ENCODE results near the gene PITX3.

DNA sequence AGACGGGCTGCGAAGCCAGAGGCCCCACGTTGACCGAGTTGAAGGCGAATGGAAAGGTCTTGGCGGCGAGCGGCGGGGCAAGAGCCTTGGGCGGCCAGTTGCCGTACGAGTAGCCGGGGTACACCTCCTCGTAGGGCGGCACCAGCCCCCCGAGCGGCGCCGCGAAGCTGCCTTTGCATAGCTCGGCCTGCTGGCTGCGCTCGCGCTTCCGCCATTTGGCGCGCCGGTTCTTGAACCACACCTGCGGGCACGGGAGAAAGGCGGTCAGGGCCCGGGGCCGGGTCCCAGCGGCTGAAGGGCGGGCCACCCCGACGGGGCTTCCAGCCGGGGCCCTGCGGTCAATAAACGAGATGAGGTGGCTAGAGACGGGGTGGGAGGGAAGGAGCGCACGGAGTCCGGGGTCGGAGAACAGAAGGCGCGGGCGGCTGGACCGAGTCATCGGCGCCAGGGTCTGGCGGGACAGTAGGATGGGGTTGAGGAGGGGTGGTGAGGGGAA is 10.4 kb downstream of the PITX3 start:
- no peak for TF ChIP-seq CTCF (IDR thresholded peaks at IDR 0.05; ENCODE audit: insufficient read depth, low read length)
- no peak for TF ChIP-seq POLR2AphosphoS5 (IDR thresholded peaks at IDR 0.05; ENCODE audit: low read depth)
- TF ChIP-seq SPI1 (IDR thresholded peaks at IDR 0.05; ENCODE audit: borderline replicate concordance, low read depth), result no peak
